HG02759 (cell line): ENCODE measurements around the gene CD163L1.

ENCODE experiments used
- ATAC-seq: cut with Tn5 transposase; IDR thresholded peaks from one replicate; pipeline ENCODE4 v1.9.1; 2021; ENCODE audit warnings: mild to moderate bottlenecking, moderate library complexity; ENCODE audit not compliant: unreplicated experiment

CD163L1 gene

GRCh38 chr12:7411343-7411742 is 32.6 kb downstream of the CD163L1 start:
- ATAC-seq: no peak

GRCh38 chr12:7404275-7404674 is 39.7 kb downstream of the CD163L1 start:
- ATAC-seq: no peak

GRCh38 chr12:7403466-7403865 is 40.5 kb downstream of the CD163L1 start:
- no peak for ATAC-seq

GRCh38 chr12:7399089-7399488 is 44.9 kb downstream of the CD163L1 start:
- ATAC-seq: no peak

- no peak for ATAC-seq
Measured at GRCh38 chr12:7396418-7396817, 47.5 kb downstream of the CD163L1 start.

- no peak for ATAC-seq
Measured at GRCh38 chr12:7395950-7396349, 48.0 kb downstream of the CD163L1 start.

- ATAC-seq: no peak
Measured at GRCh38 chr12:7387289-7387688, 56.7 kb downstream of the CD163L1 start.

- ATAC-seq: no peak
Measured at GRCh38 chr12:7383157-7383556, 60.8 kb downstream of the CD163L1 start.

- ATAC-seq: no peak
Measured at GRCh38 chr12:7376196-7376595, 67.8 kb downstream of the CD163L1 start.

GRCh38 chr12:7375145-7375543 is 68.8 kb downstream of the CD163L1 start:
- ATAC-seq: no peak

- ATAC-seq: no peak
Measured at GRCh38 chr12:7374423-7375144, 69.4 kb downstream of the CD163L1 start.

- ATAC-seq: no peak
Measured at GRCh38 chr12:7373226-7373625, 70.7 kb downstream of the CD163L1 start.

GRCh38 chr12:7369274-7369729 is 74.7 kb downstream of the CD163L1 start:
- peak; percentile 68 for ATAC-seq

- ATAC-seq: no peak
Measured at GRCh38 chr12:7362734-7363133, 81.2 kb downstream of the CD163L1 start.

- ATAC-seq: no peak
Measured at GRCh38 chr12:7361265-7361664, 82.7 kb downstream of the CD163L1 start.

GRCh38 chr12:7354529-7354928 is 89.4 kb downstream of the CD163L1 start:
- no peak for ATAC-seq

GRCh38 chr12:7352661-7353060 is 91.3 kb downstream of the CD163L1 start:
- ATAC-seq: no peak

GRCh38 chr12:7351177-7351576 is 92.8 kb downstream of the CD163L1 start:
- no peak for ATAC-seq

GRCh38 chr12:7349418-7349817 is 94.5 kb downstream of the CD163L1 start:
- no peak for ATAC-seq

- ATAC-seq: no peak
Measured at GRCh38 chr12:7346551-7347225, 97.3 kb downstream of the CD163L1 start.

GRCh38 chr12:7344833-7345606 is 98.9 kb downstream of the CD163L1 start:
- ATAC-seq: no peak

- ATAC-seq: no peak
Measured at GRCh38 chr12:7339675-7340074, 104.3 kb downstream of the CD163L1 start.
